IPS DF 6.9 (cell line): Measurements from ENCODE around the gene DMRTB1.

ENCODE experiments used
- DNase-seq: peaks from one replicate; pipeline ENCODE4 v3.0.0-alpha.2; 2013; ENCODE audit warnings: low read depth, low spot score
- H3K27ac ChIP-seq: one replicate; pipeline ENCODE4 v1.5.1; 2013; ENCODE audit warnings: low read length, control low read depth
- H3K27me3 ChIP-seq: 2 replicates; pipeline ENCODE4 v1.6.1; 2013; ENCODE audit warnings: mild to moderate bottlenecking, low read length; ENCODE audit not compliant: control insufficient read depth, insufficient read depth
- H3K36me3 ChIP-seq: 2 replicates; pipeline ENCODE4 v1.6.1; 2013; ENCODE audit warnings: low read length; ENCODE audit not compliant: control insufficient read depth, insufficient read depth
- H3K4me1 ChIP-seq: 2 replicates; pipeline ENCODE4 v1.6.1; 2013; ENCODE audit warnings: low read length; ENCODE audit not compliant: control insufficient read depth, insufficient read depth
- H3K4me3 ChIP-seq: 2 replicates; pipeline ENCODE4 v1.5.1; 2013; ENCODE audit warnings: mild to moderate bottlenecking, low read length
- H3K9me3 ChIP-seq: 2 replicates; pipeline ENCODE4 v1.6.1; 2013; ENCODE audit warnings: low read length, inconsistent platforms; ENCODE audit not compliant: control insufficient read depth, insufficient read depth
- WGBS: extraction: QIAGEN DNeasy Blood & Tissue Kit; methylation state at CpG from one replicate; pipeline ENCODE4 v1.1.7; 2013; ENCODE audit warnings: mixed read lengths, missing lambda C conversion rate; ENCODE audit not compliant: insufficient read length, insufficient coverage; 5-methylcytosine and 5-hydroxymethylcytosine counted together

The DMRTB1 gene

DNA sequence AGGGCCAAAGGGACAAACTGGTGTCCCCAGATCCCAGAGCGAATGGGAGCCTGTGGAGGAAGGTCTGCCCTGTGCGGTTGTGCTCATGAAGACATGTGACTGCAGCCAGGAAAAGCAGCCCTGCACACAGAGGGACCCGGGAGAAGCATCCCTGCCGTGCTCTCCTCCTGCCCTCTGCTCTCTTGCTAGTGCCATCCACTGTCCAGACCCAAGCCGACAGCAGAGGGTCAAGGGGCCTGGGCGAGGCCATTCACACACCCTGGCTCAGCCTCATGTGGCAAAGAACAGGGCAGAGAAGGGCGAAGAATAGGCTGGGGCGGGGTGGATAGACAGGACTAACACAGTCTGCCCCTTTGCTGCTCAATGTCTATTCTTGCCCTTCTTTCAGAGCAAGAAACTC, 17.4 kb downstream of the DMRTB1 start:
- no peak for DNase-seq
- H3K4me1 ChIP-seq, result no peaks in the 10 kb centered on the region
- WGBS, result no CpG with 5 or more reads among the region's 8 CpGs
- no peak overlapping the region for H3K27ac ChIP-seq
- H3K36me3 ChIP-seq, result no peaks in the 10 kb centered on the region
- H3K9me3 ChIP-seq, result no peaks in the 10 kb centered on the region
- no peaks in the 10 kb centered on the region for H3K27me3 ChIP-seq
- H3K4me3 ChIP-seq, result no peak overlapping the region

DNA sequence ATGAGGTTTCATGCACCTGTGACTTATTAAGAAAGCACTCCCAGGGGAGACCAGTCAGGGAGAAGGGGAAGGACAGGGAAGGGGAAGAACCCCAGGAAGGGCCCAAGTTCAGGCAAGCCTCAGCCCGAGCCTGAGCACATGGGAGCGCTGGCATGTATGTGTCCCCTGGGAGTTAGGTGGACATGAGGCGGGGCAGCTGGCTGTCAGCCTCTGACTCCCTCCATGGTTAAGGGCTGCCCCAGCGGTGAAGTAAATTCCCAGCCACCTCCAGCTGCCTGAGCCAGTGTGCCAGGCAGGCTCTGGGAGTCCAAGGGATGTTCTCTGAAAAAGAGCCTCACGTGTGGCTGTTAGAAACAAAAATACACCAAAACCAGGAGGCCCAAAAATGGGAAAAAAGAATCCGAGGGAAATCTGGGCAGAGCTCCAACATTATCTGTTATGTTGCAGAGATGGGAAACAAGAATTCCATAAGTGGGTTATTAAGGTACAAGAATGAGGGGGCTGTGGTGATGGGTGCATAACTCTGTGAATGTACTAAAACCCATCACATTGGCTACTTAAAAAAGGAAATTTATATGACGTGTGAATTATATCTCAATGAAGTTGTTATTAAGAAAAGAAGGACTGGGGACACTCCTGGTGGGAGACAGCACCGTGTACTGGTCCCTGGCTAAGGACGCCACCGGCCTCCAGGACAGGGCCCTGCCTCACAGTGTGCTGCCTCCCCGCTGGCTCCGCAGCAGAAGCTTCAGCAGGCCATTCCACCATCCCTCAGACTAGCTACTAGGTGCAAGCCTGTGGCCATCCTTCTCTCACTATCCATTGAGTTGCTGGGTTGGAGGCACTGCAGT, 18.7 kb downstream of the DMRTB1 start:
- Histone ChIP-seq H3K4me3 (no peak overlapping the region), H3K4me1 (no peaks in the 10 kb centered on the region; the same call in 1 of the 2 replicates), H3K36me3 (no peaks in the 10 kb centered on the region), H3K27ac (no peak overlapping the region), H3K9me3 (no peaks in the 10 kb centered on the region), H3K27me3 (no peaks in the 10 kb centered on the region)
- no peak for DNase-seq
- WGBS, result no CpG with 5 or more reads among the region's 12 CpGs

DNA sequence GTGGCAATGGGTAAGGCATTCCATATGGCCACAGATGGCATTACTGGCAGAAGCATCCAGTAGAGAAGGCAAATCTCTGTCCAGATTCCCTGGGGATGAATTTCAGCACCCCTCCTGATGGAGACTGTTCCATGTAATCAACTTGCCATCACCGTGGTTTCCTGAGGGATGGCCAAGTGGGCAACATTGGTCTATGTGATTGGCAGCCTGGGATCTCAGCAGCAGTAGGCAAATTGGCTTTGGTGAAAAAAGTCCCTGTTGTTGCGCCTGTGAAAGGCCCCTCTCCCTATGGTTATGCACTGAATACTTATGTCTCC, 19.3 kb downstream of the DMRTB1 start:
- no peak overlapping the region for H3K27ac ChIP-seq
- no peak overlapping the region for H3K4me3 ChIP-seq
- H3K27me3 ChIP-seq, result no peaks in the 10 kb centered on the region
- no CpG with 5 or more reads among the region's 2 CpGs for WGBS
- H3K9me3 ChIP-seq, result no peaks in the 10 kb centered on the region
- DNase-seq, result no peak
- H3K4me1 ChIP-seq, result no peaks in the 10 kb centered on the region; the same call in 1 of the 2 replicates
- H3K36me3 ChIP-seq, result no peaks in the 10 kb centered on the region

DNA sequence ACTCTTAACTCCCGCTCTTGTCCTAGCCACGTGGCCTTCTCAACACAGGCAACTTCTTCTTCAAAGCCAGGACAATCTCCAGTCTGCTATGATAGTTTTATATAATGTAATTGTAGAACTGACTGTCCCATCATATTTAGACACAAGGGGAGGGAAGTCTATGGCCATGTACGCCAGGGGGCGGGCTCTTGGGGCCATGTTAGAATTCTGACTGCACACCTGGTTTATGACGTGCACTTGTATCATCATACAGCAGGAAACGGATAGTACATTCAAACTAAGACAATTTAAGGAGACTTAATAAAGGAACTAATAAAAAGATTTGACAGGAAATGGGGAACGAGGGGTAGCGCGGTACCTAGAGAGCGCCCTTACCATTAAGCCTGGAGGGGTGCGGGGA, 21.5 kb downstream of the DMRTB1 start:
- H3K36me3 ChIP-seq, result no peaks in the 10 kb centered on the region
- H3K27ac ChIP-seq, result no peak overlapping the region
- no peak for DNase-seq
- no peaks in the 10 kb centered on the region for H3K27me3 ChIP-seq
- no peak overlapping the region for H3K4me3 ChIP-seq
- no CpG with 5 or more reads among the region's 11 CpGs for WGBS
- no peaks in the 10 kb centered on the region; the same call in 1 of the 2 replicates for H3K4me1 ChIP-seq
- H3K9me3 ChIP-seq, result no peaks in the 10 kb centered on the region

DNA sequence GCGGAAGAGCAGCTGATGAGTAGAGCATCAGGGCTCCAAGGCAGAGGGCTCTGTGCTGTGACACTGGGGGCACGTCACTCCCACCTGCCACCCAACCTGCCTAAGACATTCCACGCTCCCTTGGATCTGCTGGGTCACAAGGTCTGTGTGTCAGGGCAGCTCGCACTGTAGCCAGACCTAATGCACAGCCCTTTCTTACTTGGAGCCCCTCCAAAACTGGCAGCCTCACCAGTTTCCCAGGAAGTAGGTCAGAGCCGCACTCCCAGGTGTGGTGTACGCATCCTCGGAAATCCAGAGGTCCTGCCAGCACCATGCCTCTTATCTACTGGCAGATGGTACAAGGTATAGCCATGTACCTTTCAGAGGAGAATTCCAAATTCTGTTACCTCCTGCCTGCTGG, 22.3 kb downstream of the DMRTB1 start:
- WGBS, result no CpG with 5 or more reads among the region's 7 CpGs
- Histone ChIP-seq H3K4me3 (no peak overlapping the region), H3K4me1 (no peaks in the 10 kb centered on the region; the same call in 1 of the 2 replicates), H3K27me3 (no peaks in the 10 kb centered on the region), H3K27ac (no peak overlapping the region), H3K36me3 (no peaks in the 10 kb centered on the region), H3K9me3 (no peaks in the 10 kb centered on the region)
- no peak for DNase-seq

DNA sequence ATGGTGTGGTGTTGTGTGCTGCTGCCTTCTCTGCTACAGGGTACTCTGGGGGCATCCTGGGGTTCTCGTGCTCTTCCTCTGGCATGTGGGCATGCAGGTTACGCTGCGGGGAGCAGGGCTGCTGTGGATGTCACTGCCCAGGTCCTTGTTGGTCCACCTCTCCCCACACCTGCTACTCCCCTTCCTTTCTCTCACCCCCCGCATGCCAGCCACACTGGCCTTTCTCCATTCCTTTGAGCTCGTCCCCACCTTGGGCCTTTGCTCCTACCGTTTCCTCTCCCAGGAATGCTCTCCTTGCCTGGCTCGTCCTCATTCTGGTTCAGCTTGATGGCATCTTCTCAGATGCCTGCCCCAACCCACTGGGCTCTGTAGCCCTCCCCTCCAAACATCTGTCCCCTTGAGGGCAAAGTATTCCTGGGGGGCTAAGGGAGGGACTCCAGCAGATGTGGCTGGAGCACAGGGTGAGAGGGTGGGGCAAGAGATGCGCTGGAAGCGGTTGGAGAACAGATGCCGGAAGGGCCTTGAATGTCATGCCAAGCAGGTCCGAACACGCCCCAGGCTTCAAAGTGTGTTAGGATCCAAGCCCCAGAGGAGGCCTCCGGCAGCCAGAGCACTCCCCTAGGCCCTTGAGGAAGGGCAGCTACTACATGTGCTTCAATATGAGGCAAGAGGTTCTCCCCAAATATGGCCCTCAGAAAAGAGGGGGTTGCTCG, 23.4 kb downstream of the DMRTB1 start:
- no peaks in the 10 kb centered on the region for H3K36me3 ChIP-seq
- no peak overlapping the region for H3K27ac ChIP-seq
- no peaks in the 10 kb centered on the region for H3K9me3 ChIP-seq
- no peak overlapping the region for H3K4me3 ChIP-seq
- WGBS, result no CpG with 5 or more reads among the region's 14 CpGs
- H3K4me1 ChIP-seq, result no peaks in the 10 kb centered on the region; the same call in 1 of the 2 replicates
- H3K27me3 ChIP-seq, result no peaks in the 10 kb centered on the region
- no peak for DNase-seq

DNA sequence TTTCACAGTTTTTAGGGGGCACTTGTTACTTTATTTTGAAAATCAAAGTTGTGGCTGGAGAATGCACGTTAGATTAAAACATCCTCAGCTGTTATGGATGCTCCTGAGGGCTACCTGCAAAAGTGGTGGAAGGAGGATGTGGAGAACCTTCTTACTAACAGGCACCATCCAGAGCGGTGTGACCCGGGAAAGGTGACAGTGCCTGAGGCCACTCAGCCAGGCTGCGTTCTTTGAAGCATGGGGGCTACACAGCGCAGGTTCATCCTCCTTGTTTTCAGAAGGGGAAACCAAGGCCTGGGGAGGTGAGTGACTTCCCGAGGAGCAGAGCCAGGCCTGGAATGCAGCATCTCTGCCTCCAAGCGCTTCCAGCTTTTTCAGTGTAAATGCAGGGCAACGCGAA, 24.0 kb downstream of the DMRTB1 start:
- no peaks in the 10 kb centered on the region for H3K36me3 ChIP-seq
- H3K4me3 ChIP-seq, result no peak overlapping the region

DNA sequence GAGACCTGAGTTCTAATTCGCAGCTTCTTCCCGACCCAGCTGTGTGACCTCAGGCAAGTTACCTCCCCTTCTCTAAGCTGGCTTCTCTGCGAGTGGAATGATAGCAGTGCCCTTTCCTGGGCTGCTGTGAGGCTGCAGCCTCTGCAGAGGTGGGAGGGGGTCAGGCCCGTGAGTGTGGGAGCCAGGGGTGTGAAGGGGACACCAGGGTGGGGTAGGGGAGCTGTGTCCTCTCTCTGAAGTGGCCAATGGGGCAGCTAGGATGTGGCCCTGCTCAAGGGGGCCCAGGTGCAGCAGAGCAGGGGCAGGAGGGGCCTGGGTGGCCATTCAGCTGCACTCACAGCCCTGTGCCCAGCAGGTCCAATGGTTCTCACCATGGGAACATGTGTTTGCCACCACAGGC, 24.5 kb downstream of the DMRTB1 start:
- H3K9me3 ChIP-seq, result no peaks in the 10 kb centered on the region
- H3K4me1 ChIP-seq, result no peaks in the 10 kb centered on the region; the same call in 1 of the 2 replicates
- no peaks in the 10 kb centered on the region for H3K27me3 ChIP-seq
- H3K36me3 ChIP-seq, result no peaks in the 10 kb centered on the region
- H3K4me3 ChIP-seq, result no peak overlapping the region
- DNase-seq, result no peak
- H3K27ac ChIP-seq, result no peak overlapping the region
- no CpG with 5 or more reads among the region's 4 CpGs for WGBS

More for the DNA sequence above, 24.0 kb downstream of the DMRTB1 start:
- Histone ChIP-seq H3K27me3 (no peaks in the 10 kb centered on the region), H3K9me3 (no peaks in the 10 kb centered on the region), H3K27ac (no peak overlapping the region), H3K4me1 (no peaks in the 10 kb centered on the region; the same call in 1 of the 2 replicates)
- WGBS, result no CpG with 5 or more reads among the region's 9 CpGs
- no peak for DNase-seq

DNA sequence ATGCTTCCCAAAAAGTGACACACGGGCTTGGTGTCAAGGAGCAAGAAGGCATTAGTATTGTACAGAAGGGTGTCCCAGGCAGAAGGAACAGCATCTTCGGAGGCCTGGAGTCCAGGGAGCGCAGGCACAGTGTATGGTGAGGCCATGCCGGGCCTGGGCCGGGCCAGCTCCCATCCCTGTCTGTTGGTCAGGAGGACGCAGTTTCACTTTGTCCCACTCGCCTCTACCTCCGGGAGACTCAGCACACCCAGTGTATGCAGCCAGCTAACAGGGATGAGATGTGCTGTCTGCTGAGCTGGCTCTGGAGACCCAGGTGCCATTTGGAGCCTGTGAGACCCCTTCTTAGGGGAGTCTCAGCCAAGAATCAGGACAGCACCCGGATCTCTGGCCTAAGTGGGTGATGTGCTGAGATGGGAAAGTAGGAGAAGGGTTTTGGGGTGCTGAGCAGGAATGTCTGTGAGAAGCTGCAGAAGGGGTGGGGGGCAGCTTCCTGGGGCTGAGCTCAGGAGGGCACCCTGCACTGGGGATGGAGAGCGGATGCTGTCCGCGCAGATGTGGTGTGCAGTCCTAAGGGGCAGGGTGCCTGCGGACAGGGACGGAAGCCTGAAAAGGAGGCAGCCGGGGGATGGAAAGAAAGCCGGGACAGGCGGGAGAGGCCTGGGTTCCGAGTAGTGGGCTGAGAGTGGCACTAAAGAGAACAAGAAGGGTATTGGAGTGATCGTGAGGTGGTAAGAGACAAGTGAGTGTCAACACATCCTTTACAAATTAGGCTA, 25.7 kb downstream of the DMRTB1 start:
- Histone ChIP-seq H3K27me3 (no peaks in the 10 kb centered on the region), H3K4me3 (no peak overlapping the region), H3K27ac (no peak overlapping the region), H3K36me3 (no peaks in the 10 kb centered on the region), H3K4me1 (no peaks in the 10 kb centered on the region; the same call in 1 of the 2 replicates), H3K9me3 (no peaks in the 10 kb centered on the region)
- WGBS, result no CpG with 5 or more reads among the region's 19 CpGs
- no peak for DNase-seq
